Loucy (cell line): ENCODE data around the gene RAPGEF1.

Experiments
- H2AFZ ChIP-seq: fragments of 200-600 bp; sonication (generic); 2 replicates; pipeline ENCODE4 v1.6.0; 2016; ENCODE audit warnings: antibody characterized with exemption, mild to moderate bottlenecking, low read length, moderate library complexity
- H3F3A ChIP-seq: fragments of 200-600 bp; 2 replicates; pipeline ENCODE4 v1.6.0; 2016; ENCODE audit warnings: antibody characterized with exemption, low read depth, mild to moderate bottlenecking
- H3K27me3 ChIP-seq: fragments of 200-600 bp; sonication (generic); 2 replicates; pipeline ENCODE4 v1.6.1; 2014; ENCODE audit warnings: low read length, mild to moderate bottlenecking; ENCODE audit not compliant: insufficient read depth, poor library complexity, severe bottlenecking
- H3K36me3 ChIP-seq: fragments of 200-600 bp; sonication (generic); 2 replicates; pipeline ENCODE4 v1.6.1; 2016; ENCODE audit warnings: low read length; ENCODE audit not compliant: insufficient read depth
- H3K4me1 ChIP-seq: fragments of 200-600 bp; sonication (generic); 2 replicates; pipeline ENCODE4 v1.5.1; 2014; ENCODE audit warnings: low read length, mild to moderate bottlenecking; ENCODE audit not compliant: insufficient read depth, poor library complexity, severe bottlenecking
- H3K4me2 ChIP-seq: fragments of 200-600 bp; sonication (generic); 2 replicates; pipeline ENCODE4 v1.6.0; 2014; ENCODE audit warnings: antibody characterized with exemption, low read length, low read depth, mild to moderate bottlenecking; ENCODE audit not compliant: poor library complexity, severe bottlenecking
- H3K4me3 ChIP-seq: fragments of 200-600 bp; sonication (generic); 2 replicates; pipeline ENCODE4 v1.5.1; 2014; ENCODE audit warnings: low read length, mild to moderate bottlenecking, mixed read lengths; ENCODE audit not compliant: poor library complexity, severe bottlenecking
- H3K79me2 ChIP-seq: fragments of 200-600 bp; sonication (generic); 2 replicates; pipeline ENCODE4 v1.6.1; 2014; ENCODE audit warnings: low read length; ENCODE audit not compliant: insufficient read depth
- H3K9ac ChIP-seq: fragments of 200-600 bp; sonication (generic); 2 replicates; pipeline ENCODE4 v1.6.0; 2014; ENCODE audit warnings: mild to moderate bottlenecking, low read depth, low read length, moderate library complexity; ENCODE audit not compliant: poor library complexity, severe bottlenecking
- H3K9me2 ChIP-seq: fragments of 200-600 bp; sonication (generic); replicated peaks from 2 replicates; pipeline ENCODE4 v1.6.1; 2016; ENCODE audit warnings: low read depth, low read length, mixed read lengths
- H3K9me3 ChIP-seq: fragments of 200-600 bp; sonication (generic); 2 replicates; pipeline ENCODE4 v1.6.1; 2014; ENCODE audit warnings: mild to moderate bottlenecking, antibody characterized with exemption, low read length, low read depth; ENCODE audit not compliant: insufficient read depth
- H4K20me1 ChIP-seq: fragments of 200-600 bp; sonication (generic); 2 replicates; pipeline ENCODE4 v1.6.0; 2014; ENCODE audit warnings: antibody characterized with exemption, low read length, mild to moderate bottlenecking; ENCODE audit not compliant: insufficient read depth, poor library complexity, severe bottlenecking
- CTCF ChIP-seq: fragments of 200-600 bp; sonication (generic); conservative IDR thresholded peaks from 2 replicates; pipeline ENCODE4 v1.5.1; 2014; ENCODE audit warnings: mild to moderate bottlenecking, antibody characterized with exemption, low read length
- EZH2phosphoT487 ChIP-seq: fragments of 200-600 bp; IDR thresholded peaks from 2 replicates; pipeline ENCODE4 v1.6.1; 2018; ENCODE audit warnings: antibody characterized with exemption, mild to moderate bottlenecking, moderate library complexity, borderline replicate concordance

RAPGEF1 gene

GRCh38 chr9:131593091-131593820 is 146.6 kb downstream of the RAPGEF1 start:
- no peaks in the 10 kb centered on the region for H4K20me1 ChIP-seq
- no peaks in the 10 kb centered on the region for H3K9me3 ChIP-seq
- H3K79me2 ChIP-seq, result no peaks in the 10 kb centered on the region
- H2AFZ ChIP-seq, result no peak overlapping the region
- TF ChIP-seq CTCF, result no peak
- no peak for TF ChIP-seq EZH2phosphoT487
- H3K9ac ChIP-seq, result no peak overlapping the region
- no peak overlapping the region for H3K4me3 ChIP-seq
- no peaks in the 10 kb centered on the region for H3K9me2 ChIP-seq
- no peaks in the 10 kb centered on the region for H3K27me3 ChIP-seq
- peaks cover 23% of the 10 kb centered on the region for H3K4me1 ChIP-seq
- peaks cover 46% of the 10 kb centered on the region; the same call in 1 of the 2 replicates for H3K36me3 ChIP-seq
- no peaks in the 10 kb centered on the region for H3F3A ChIP-seq
- H3K4me2 ChIP-seq, result no peak overlapping the region

- Histone ChIP-seq H2AFZ (no peak overlapping the region), H3K9me3 (no peaks in the 10 kb centered on the region), H3K9ac (peak overlapping the region; percentile 50), H3K4me3 (no peak overlapping the region), H3K4me2 (no peak overlapping the region), H3K4me1 (peaks cover 23% of the 10 kb centered on the region), H3F3A (no peaks in the 10 kb centered on the region), H3K9me2 (no peaks in the 10 kb centered on the region), H3K27me3 (no peaks in the 10 kb centered on the region), H3K79me2 (no peaks in the 10 kb centered on the region), H3K36me3 (peaks cover 35% of the 10 kb centered on the region; the same call in 1 of the 2 replicates), H4K20me1 (no peaks in the 10 kb centered on the region)
- no peak for TF ChIP-seq EZH2phosphoT487
- TF ChIP-seq CTCF, result no peak
Measured at GRCh38 chr9:131591845-131592208, 148.0 kb downstream of the RAPGEF1 start.

- Histone ChIP-seq H3F3A (no peaks in the 10 kb centered on the region), H3K4me1 (peaks cover 23% of the 10 kb centered on the region), H3K27me3 (no peaks in the 10 kb centered on the region), H3K9ac (peak overlapping the region; percentile 50), H4K20me1 (no peaks in the 10 kb centered on the region), H2AFZ (no peak overlapping the region), H3K4me3 (peak overlapping the region; percentile 54), H3K4me2 (peak overlapping the region; percentile 81), H3K9me3 (no peaks in the 10 kb centered on the region), H3K79me2 (no peaks in the 10 kb centered on the region), H3K9me2 (no peaks in the 10 kb centered on the region), H3K36me3 (peaks cover 28% of the 10 kb centered on the region; the same call in 1 of the 2 replicates)
- TF ChIP-seq EZH2phosphoT487 (no peak), CTCF (peak; percentile 88)
Measured at GRCh38 chr9:131590907-131591844, 148.7 kb downstream of the RAPGEF1 start.
